Endothelial cell of umbilical vein (primary cell): ENCODE measurements around the gene REEP1. TPM values are rescaled to one million over a fixed set of nuclear protein-coding genes. Genes with fewer than 3 reads are reported as not detected.

Source experiments
- BruUV-seq: library from RNA; stranded (reverse); fragments of 400-500 nt; replicated peaks from 2 replicates; lab custom pipeline; 2021; lab: Mats Ljungman, UMichigan
- CTCF ChIA-PET: fragments of 300-600, 350-600 bp; sonication (Branson Sonifier 250); formaldehyde crosslinking; loops from one replicate; lab custom pipeline; 2021; ENCODE audit warnings: antibody characterized with exemption, inconsistent platforms; lab: Charles Lee
- POLR2A ChIA-PET: fragments of 300-600, 350-600 bp; sonication (Branson Sonifier 250); formaldehyde crosslinking; loops from one replicate; lab custom pipeline; 2021; ENCODE audit warnings: antibody characterized with exemption, inconsistent platforms; lab: Charles Lee
- DNase-seq: peaks from one replicate; pipeline ENCODE4 v3.0.0-alpha.2; 2011; ENCODE audit warnings: low read depth, low spot score
- FAIRE-seq: peaks from 2 replicates; lab custom pipeline; 2011; peaks lifted over from hg19 to GRCh38; lab: Jason Lieb, UNC
- H2AFZ ChIP-seq: 2 replicates; pipeline ENCODE4 v1.6.0; 2012; ENCODE audit warnings: low read depth, low read length, control low read depth, inconsistent platforms
- H3K27ac ChIP-seq: 2 replicates; pipeline ENCODE4 v1.5.1; 2011; ENCODE audit warnings: low read depth, mild to moderate bottlenecking, control low read depth, low read length, moderate library complexity; ENCODE audit not compliant: insufficient read depth
- H3K27me3 ChIP-seq, 2 experiments: 2 replicates each; pipeline versions ENCODE4 v1.6.0 to v1.6.1; 2011; ENCODE audit warnings: low read length in 2 of 2, mixed read lengths in 1 of 2; ENCODE audit not compliant: control insufficient read depth in 2 of 2, insufficient read depth in 2 of 2
- H3K36me3 ChIP-seq, 2 experiments: 2 replicates in 1 of 2; 3 replicates in 1 of 2; pipeline ENCODE4 v1.5.1; 2011; ENCODE audit warnings: low read length in 2 of 2, mild to moderate bottlenecking in 1 of 2, moderate library complexity in 1 of 2; ENCODE audit not compliant: control insufficient read depth in 2 of 2, insufficient read depth in 2 of 2; ENCODE audit errors: extremely low read depth in 1 of 2
- H3K4me1 ChIP-seq: 3 replicates; pipeline ENCODE4 v1.5.1; 2011; ENCODE audit warnings: mild to moderate bottlenecking, low read length; ENCODE audit not compliant: control insufficient read depth, insufficient read depth; ENCODE audit errors: extremely low read depth
- H3K4me2 ChIP-seq: 2 replicates; pipeline ENCODE4 v1.6.1; 2011; ENCODE audit warnings: low read length, control low read depth, mixed read lengths; ENCODE audit not compliant: insufficient read depth
- H3K4me3 ChIP-seq, 3 experiments: fragments of 200-600 bp in 1 of 3; sonication (generic), shearing (Covaris generic) in 1 of 3; replicated peaks in 1 of 3; 2 replicates each; pipeline ENCODE4 v1.5.1; 2011 to 2016; ENCODE audit warnings: control low read depth in 3 of 3, low read length in 3 of 3, mild to moderate bottlenecking in 2 of 3, inconsistent platforms in 1 of 3, low read depth in 1 of 3, moderate library complexity in 1 of 3; ENCODE audit not compliant: insufficient read depth in 1 of 3
- H3K79me2 ChIP-seq: 2 replicates; pipeline ENCODE4 v1.6.0; 2012; ENCODE audit warnings: low read length, inconsistent platforms; ENCODE audit not compliant: control insufficient read depth, insufficient read depth
- H3K9ac ChIP-seq: replicated peaks from 2 replicates; pipeline ENCODE3; 2011; ENCODE audit warnings: low read length, control low read depth; ENCODE audit not compliant: insufficient read depth; ENCODE audit errors: extremely low read depth
- H3K9me1 ChIP-seq: replicated peaks from 3 replicates; pipeline ENCODE4 v1.6.0; 2011; ENCODE audit warnings: mild to moderate bottlenecking, low read length; ENCODE audit not compliant: control insufficient read depth, insufficient read depth; ENCODE audit errors: extremely low read depth
- H3K9me3 ChIP-seq: replicated peaks from 2 replicates; pipeline ENCODE4 v1.5.1; 2012; ENCODE audit warnings: low read length, inconsistent platforms; ENCODE audit not compliant: control insufficient read depth, insufficient read depth
- H4K20me1 ChIP-seq: replicated peaks from 2 replicates; pipeline ENCODE3; 2011; ENCODE audit warnings: mild to moderate bottlenecking, low read length; ENCODE audit not compliant: control insufficient read depth, insufficient read depth; ENCODE audit errors: extremely low read depth
- GATA2 ChIP-seq: IDR thresholded peaks from 2 replicates; pipeline ENCODE4 v1.7.0; 2011; ENCODE audit warnings: low read depth, mild to moderate bottlenecking, moderate library complexity, mixed read lengths, low read length; ENCODE audit not compliant: insufficient read length, insufficient read depth
- JUN ChIP-seq: IDR thresholded peaks from 2 replicates; pipeline ENCODE4 v1.6.1; 2011; ENCODE audit warnings: borderline replicate concordance, low read depth; ENCODE audit not compliant: insufficient read length, insufficient read depth
- MYC ChIP-seq: IDR thresholded peaks from one replicate; pipeline ENCODE4 v1.6.1; 2011; ENCODE audit warnings: mild to moderate bottlenecking, low read depth, low read length
- dilution Hi-C: fragments of 300-500 bp; cut with MboI; formaldehyde crosslinking; loops from one replicate; pipeline ENCODE4 v1.15.0; 2019; ENCODE audit warnings: low sequenced_read_pairs; ENCODE audit not compliant: extremely low pct_ligation_motif_present
- intact Hi-C: fragments of 100-400 bp; cut with micrococcal nuclease; formaldehyde crosslinking; loops from one replicate; pipeline ENCODE4 v1.10.0; 2022
- polyA plus RNA-seq, 4 experiments: library from polyadenylated mRNA; depleted of rRNA in 3 of 4; stranded (reverse) in 3 of 4; unstranded in 1 of 4; fragments of >200 nt; gene quantifications; 2 replicates each; pipeline versions ENCODE4 v1.2.1 to v1.2.3, GENCODE V29; 2011 to 2012; ENCODE audit warnings: missing spikeins in 1 of 4
- total RNA-seq: library from RNA; stranded (reverse); gene quantifications from 2 replicates; pipeline ENCODE4 v1.2.3, GENCODE V29; 2021
- TF ChIP-seq, protein P1 (sequence below), 2 donors: IDR thresholded peaks; 1 replicate in 1 of 2; 2 replicates in 1 of 2; pipeline ENCODE4 v1.5.1; 2011; ENCODE audit warnings: low read length in 2 of 2, mild to moderate bottlenecking in 2 of 2, moderate library complexity in 2 of 2, control low read depth in 1 of 2, inconsistent platforms in 1 of 2, low read depth in 1 of 2; ENCODE audit not compliant: insufficient read depth in 1 of 2; ENCODE audit errors: extremely low read depth in 1 of 2

Gene REEP1
- total and polyA plus RNA-seq, 2 donors (not counting 3 experiments of a cell fraction or from before 2014, with no cell fraction given) = 0.11 to 0.53 TPM

DNA sequence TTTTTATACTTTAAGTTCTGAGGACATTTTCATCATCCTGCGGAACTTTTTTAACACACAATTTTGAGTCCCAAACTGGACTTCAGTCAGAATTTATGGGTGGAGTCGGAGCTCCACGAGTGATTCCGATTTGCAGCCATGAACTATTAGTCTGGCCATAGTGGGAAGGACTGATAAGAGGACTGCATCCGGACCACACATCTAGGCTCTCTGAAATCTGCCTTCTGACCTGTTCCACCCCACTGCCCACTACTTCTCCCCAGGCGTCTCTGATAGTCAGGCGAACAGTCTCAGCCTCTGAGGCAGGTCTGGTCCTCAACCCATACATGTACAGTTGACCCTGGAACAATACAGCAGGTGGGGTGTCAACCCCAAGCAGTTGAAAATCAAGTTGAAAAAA is 133.0 kb downstream of the REEP1 start:
- H3K4me2 ChIP-seq = no peak overlapping the region
- H3K9me1 ChIP-seq = no peaks in the 10 kb centered on the region
- no peak overlapping the region for H3K27ac ChIP-seq
- intact Hi-C loops = no loop called here
- no peak overlapping the region for H2AFZ ChIP-seq
- TF ChIP-seq, protein P1, sequence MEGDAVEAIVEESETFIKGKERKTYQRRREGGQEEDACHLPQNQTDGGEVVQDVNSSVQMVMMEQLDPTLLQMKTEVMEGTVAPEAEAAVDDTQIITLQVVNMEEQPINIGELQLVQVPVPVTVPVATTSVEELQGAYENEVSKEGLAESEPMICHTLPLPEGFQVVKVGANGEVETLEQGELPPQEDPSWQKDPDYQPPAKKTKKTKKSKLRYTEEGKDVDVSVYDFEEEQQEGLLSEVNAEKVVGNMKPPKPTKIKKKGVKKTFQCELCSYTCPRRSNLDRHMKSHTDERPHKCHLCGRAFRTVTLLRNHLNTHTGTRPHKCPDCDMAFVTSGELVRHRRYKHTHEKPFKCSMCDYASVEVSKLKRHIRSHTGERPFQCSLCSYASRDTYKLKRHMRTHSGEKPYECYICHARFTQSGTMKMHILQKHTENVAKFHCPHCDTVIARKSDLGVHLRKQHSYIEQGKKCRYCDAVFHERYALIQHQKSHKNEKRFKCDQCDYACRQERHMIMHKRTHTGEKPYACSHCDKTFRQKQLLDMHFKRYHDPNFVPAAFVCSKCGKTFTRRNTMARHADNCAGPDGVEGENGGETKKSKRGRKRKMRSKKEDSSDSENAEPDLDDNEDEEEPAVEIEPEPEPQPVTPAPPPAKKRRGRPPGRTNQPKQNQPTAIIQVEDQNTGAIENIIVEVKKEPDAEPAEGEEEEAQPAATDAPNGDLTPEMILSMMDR (IDR thresholded peaks at IDR 0.05; ENCODE audit: extremely low read depth in 1 of 2, insufficient read depth in 1 of 2, low read depth in 1 of 2, low read length in 2 of 2) = no peak
- TF ChIP-seq MYC (no peak), JUN (no peak)
- no peaks in the 10 kb centered on the region for H3K27me3 ChIP-seq
- H3K4me3 ChIP-seq = no peak overlapping the region
- FAIRE-seq = no peak
- DNase-seq = no peak
- dilution Hi-C loops = no loop called here
- no peaks in the 10 kb centered on the region for H3K9me3 ChIP-seq
- CTCF ChIA-PET = interaction anchor here (1.9 kb wide), 1 partner anchor 168 kb away, joined by 4 read pairs; no protein-coding TSS in a partner anchor
- H4K20me1 ChIP-seq = no peaks in the 10 kb centered on the region
- POLR2A ChIA-PET = no interaction called here
- no TSS peak for BruUV-seq
- peaks cover 46% of the 10 kb centered on the region for H3K79me2 ChIP-seq
- H3K9ac ChIP-seq = no peak overlapping the region
- H3K4me1 ChIP-seq = peaks cover 11% of the 10 kb centered on the region
- H3K36me3 ChIP-seq = peaks cover 4 to 12% of the 10 kb centered on the region in 2 experiments

DNA sequence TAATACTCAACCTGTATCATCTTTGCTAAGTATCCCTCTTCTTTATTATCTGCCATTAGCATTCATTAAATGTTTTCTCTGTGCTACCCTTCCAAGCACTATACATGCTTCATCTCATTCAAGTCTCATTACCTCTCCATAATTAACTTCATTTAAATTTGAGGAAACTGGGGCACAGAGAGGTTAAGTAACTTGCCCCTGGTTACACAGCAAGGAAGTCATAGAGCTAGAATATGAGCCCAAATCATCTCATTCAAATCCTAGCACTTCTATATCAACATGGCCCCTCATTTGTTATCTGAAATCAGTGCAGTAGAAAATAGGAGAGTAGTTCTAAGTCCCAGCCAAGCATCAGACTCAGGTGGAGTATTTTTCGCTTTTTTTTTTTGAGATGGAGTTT is 133.8 kb downstream of the REEP1 start:
- no peak overlapping the region for H3K27ac ChIP-seq
- ChIA-PET POLR2A (interaction anchor here (0.7 kb wide), 1 partner anchor 65 kb away, joined by 3 read pairs; no protein-coding TSS in a partner anchor), CTCF (interaction anchor here (1.9 kb wide), 1 partner anchor 169 kb away, joined by 4 read pairs; no protein-coding TSS in a partner anchor)
- no peaks in the 10 kb centered on the region for H3K9me1 ChIP-seq
- DNase-seq (no peak), FAIRE-seq (no peak)
- dilution Hi-C loops (no loop called here), intact Hi-C loops (no loop called here)
- TF ChIP-seq GATA2 = no peak
- no peak for TF ChIP-seq MYC
- H3K4me1 ChIP-seq = peaks cover 11% of the 10 kb centered on the region
- peaks cover 48% of the 10 kb centered on the region for H3K79me2 ChIP-seq
- H3K9me3 ChIP-seq = no peaks in the 10 kb centered on the region
- H3K4me3 ChIP-seq = no peak overlapping the region
- no peaks in the 10 kb centered on the region for H3K27me3 ChIP-seq
- H3K9ac ChIP-seq = no peak overlapping the region
- peaks cover 4 to 8% of the 10 kb centered on the region in 2 experiments for H3K36me3 ChIP-seq
- BruUV-seq = no TSS peak
- H4K20me1 ChIP-seq = no peaks in the 10 kb centered on the region
- no peak overlapping the region for H2AFZ ChIP-seq
- no peak overlapping the region for H3K4me2 ChIP-seq
